Esophagus squamous epithelium (tissue), 5 donors: ENCODE results near the gene MRPL54. TPM values are rescaled to one million over a fixed set of nuclear protein-coding genes. Genes with fewer than 3 reads are reported as not detected.
"Not testable (repeated sequence)": the region's sequence is repeated elsewhere in the genome, so short reads cannot be mapped to it uniquely, and the experiment has no call there.

Experiments used
- DNase-seq: peaks from one replicate; lab custom pipeline; 2025; lab: John Stamatoyannopoulos, UW
- H3K27ac ChIP-seq, 4 donors: fragments of 200-600 bp; sonication (generic); one replicate each; pipeline ENCODE4 v1.5.1; 2016 to 2019; ENCODE audit warnings: mild to moderate bottlenecking in 1 of 4
- H3K27me3 ChIP-seq, 4 donors: fragments of 200-600 bp; sonication (generic); 1 replicate in 3 of 4; 2 replicates in 1 of 4; pipeline versions ENCODE4 v1.5.1 to v1.6.0; 2017 to 2021; ENCODE audit warnings: antibody characterized with exemption in 1 of 4
- H3K36me3 ChIP-seq, 3 donors: fragments of 200-600 bp; sonication (generic); one replicate each; pipeline ENCODE4 v1.5.1; 2016 to 2019
- H3K4me1 ChIP-seq, 3 donors: fragments of 200-600 bp; sonication (generic); one replicate each; pipeline ENCODE4 v1.5.1; 2017 to 2019
- H3K4me3 ChIP-seq, 4 donors: fragments of 200-600 bp; sonication (generic); 1 replicate in 3 of 4; 2 replicates in 1 of 4; pipeline ENCODE4 v1.5.1; 2016 to 2019; ENCODE audit warnings: mild to moderate bottlenecking in 2 of 4, moderate library complexity in 1 of 4
- H3K9me3 ChIP-seq, 3 donors: fragments of 200-600 bp; sonication (generic); one replicate each; pipeline ENCODE4 v1.5.1; 2016 to 2019
- POLR2A ChIP-seq, 4 donors: fragments of 450-650 bp; IDR thresholded peaks; one replicate each; pipeline ENCODE4 v1.6.1; 2017; ENCODE audit warnings: antibody characterized with exemption in 4 of 4, mild to moderate bottlenecking in 4 of 4, moderate library complexity in 3 of 4
- WGBS, 2 donors: methylation state at CpG; one replicate each; pipeline ENCODE4 v1.1.5; 2018; 5-methylcytosine and 5-hydroxymethylcytosine counted together
- intact Hi-C: fragments of 100-400 bp; cut with DNase I; formaldehyde crosslinking; loops from one replicate; pipeline ENCODE4 v1.15.0; 2022
- total RNA-seq, 4 donors: library from RNA; depleted of rRNA; stranded (reverse); fragments of >200 nt; gene quantifications; one replicate each; pipeline ENCODE4 v1.1.0, GENCODE V29; 2016
- TF ChIP-seq, protein P1 (sequence below), 6 experiments: fragments of 450-650 bp in 4 of 6; fragments of 200-600 bp in 2 of 6; sonication (generic) in 2 of 6; IDR thresholded peaks; one replicate each; pipeline ENCODE4 v1.5.1; 2016 to 2019; ENCODE audit warnings: antibody characterized with exemption in 6 of 6, mild to moderate bottlenecking in 4 of 6, moderate library complexity in 4 of 6
- donor health status: DM: yes; HTN: yes; CAD: no.

MRPL54 gene
- total RNA-seq, 4 donors from 2014 or later, result 50.2 to 79.9 (median 60.9) TPM

DNA sequence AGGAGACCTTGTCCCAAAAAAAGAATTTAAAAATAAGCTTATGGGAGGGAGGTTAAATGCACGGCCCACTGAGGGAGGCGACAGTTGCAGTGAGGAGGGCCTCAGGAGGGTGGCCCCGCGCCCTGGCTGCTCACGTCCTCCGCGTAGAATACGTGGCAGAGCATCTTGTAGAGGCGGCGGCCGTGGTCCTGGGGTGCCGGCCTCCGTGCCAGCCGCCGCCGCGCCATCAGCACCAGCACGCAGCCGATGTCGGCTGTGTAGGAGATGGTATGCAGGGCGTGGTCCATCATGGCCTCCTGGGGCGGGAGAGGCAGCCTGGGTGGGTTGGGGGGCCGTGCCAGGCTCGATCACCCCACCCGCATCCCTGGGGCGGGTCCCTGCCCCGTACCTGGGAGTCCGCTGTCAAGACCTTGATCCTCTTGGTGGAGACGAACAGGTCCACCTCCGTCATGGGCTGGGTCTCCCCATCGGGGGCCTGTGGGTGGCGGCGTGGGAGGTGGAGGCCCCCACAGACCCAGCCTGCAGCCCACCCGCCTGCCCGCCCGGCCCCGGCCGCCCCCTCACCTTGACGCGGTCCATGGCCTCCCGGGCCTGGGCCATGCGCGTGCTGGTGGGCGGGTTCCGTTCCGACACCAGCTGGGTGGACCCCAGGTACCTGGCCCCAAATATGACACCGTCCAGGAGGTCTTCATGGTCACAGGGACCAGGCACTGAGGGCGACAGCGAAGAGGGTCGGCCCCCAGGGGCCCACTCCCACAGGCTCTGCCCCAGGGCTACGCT lies 8.7 kb upstream of the MRPL54 start:
- Histone ChIP-seq H3K27ac (no peak overlapping the region), H3K4me3 (no peak overlapping the region), H3K4me1 (peaks cover 0 to 8% (median 3%) of the 10 kb centered on the region in 3 donors), H3K36me3 (peaks cover 22 to 76% (median 30%) of the 10 kb centered on the region in 3 donors), H3K9me3 (no peaks in the 10 kb centered on the region), H3K27me3 (no peaks in the 10 kb centered on the region)
- intact Hi-C loops, result no loop called here
- TF ChIP-seq, protein P1, sequence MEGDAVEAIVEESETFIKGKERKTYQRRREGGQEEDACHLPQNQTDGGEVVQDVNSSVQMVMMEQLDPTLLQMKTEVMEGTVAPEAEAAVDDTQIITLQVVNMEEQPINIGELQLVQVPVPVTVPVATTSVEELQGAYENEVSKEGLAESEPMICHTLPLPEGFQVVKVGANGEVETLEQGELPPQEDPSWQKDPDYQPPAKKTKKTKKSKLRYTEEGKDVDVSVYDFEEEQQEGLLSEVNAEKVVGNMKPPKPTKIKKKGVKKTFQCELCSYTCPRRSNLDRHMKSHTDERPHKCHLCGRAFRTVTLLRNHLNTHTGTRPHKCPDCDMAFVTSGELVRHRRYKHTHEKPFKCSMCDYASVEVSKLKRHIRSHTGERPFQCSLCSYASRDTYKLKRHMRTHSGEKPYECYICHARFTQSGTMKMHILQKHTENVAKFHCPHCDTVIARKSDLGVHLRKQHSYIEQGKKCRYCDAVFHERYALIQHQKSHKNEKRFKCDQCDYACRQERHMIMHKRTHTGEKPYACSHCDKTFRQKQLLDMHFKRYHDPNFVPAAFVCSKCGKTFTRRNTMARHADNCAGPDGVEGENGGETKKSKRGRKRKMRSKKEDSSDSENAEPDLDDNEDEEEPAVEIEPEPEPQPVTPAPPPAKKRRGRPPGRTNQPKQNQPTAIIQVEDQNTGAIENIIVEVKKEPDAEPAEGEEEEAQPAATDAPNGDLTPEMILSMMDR (IDR thresholded peaks at IDR 0.05), result no peak
- no peak for TF ChIP-seq POLR2A (IDR thresholded peaks at IDR 0.05)
- 95 to 97% methylated on average over 17 to 19 of the region's 51 CpGs for WGBS, 2 donors
- DNase-seq, result no peak

DNA sequence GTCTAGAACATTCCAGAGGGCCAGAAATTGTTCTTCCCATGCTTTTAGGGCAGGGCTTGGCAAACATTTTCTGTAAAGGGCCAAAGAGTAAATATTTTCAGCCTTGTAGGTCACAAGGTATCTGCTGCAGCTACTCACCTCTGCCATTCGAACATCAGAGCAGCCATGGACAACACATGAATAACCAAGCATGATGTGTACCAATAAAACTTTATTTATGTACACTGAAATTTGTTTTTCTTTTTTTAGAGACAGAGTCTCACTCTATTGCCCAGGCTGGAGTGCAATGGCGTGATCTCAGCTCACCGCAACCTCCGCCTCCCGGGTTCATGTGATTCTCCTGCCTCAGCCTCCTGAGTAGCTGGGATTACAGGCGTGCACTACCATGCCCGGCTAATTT lies 4.8 kb upstream of the MRPL54 start:
- H3K4me3 ChIP-seq, DNase-seq, H3K9me3 ChIP-seq, intact Hi-C loops, H3K27ac ChIP-seq, H3K27me3 ChIP-seq: not testable (repeated sequence)
- WGBS, 2 donors, result 89 to 97% methylated on average over 7 of the region's 7 CpGs
- peaks cover 0 to 52% (median 24%) of the 10 kb centered on the region in 3 donors for H3K36me3 ChIP-seq
- H3K4me1 ChIP-seq, result peaks cover 17 to 38% (median 27%) of the 10 kb centered on the region in 3 donors

DNA sequence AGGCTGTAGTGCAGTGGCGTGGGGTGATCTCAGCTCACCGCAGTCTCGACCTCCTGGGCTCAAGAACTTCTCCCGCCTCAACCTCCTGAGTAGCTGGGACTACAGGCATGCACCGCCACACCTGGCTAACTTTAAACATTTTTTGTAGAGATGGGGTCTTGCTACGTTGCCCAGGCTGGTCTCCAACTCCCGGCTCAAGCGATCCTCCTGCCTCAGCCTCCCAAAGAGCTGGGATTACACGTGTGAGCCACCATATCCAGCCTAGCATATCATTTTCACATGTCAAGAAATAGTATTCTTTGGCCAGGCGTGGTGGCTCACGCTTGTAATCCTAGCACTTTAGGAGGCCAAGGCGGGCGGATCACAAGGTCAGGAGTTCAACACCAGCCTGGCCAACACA lies 4.2 kb upstream of the MRPL54 start:
- H3K27ac ChIP-seq, DNase-seq, H3K4me3 ChIP-seq, H3K27me3 ChIP-seq, intact Hi-C loops, H3K9me3 ChIP-seq: not testable (repeated sequence)
- 95% methylated on average over 12 to 13 of the region's 13 CpGs for WGBS, 2 donors
- Histone ChIP-seq H3K36me3 (peaks cover 0 to 46% (median 20%) of the 10 kb centered on the region in 3 donors), H3K4me1 (peaks cover 17 to 42% (median 29%) of the 10 kb centered on the region in 3 donors)

GRCh38 chr19:3759482-3760254 lies 2.8 kb upstream of the MRPL54 start:
- peaks cover 17 to 51% (median 35%) of the 10 kb centered on the region in 3 donors for H3K4me1 ChIP-seq
- no peak for DNase-seq
- H3K27me3 ChIP-seq, result no peaks in the 10 kb centered on the region
- 72% methylated on average over 6 of the region's 19 CpGs; no CpG with 5 or more reads in 1 of the 2 donors for WGBS, 2 donors
- H3K4me3 ChIP-seq, result no peak overlapping the region
- H3K9me3 ChIP-seq, result no peaks in the 10 kb centered on the region
- H3K27ac ChIP-seq, result no peak overlapping the region
- peaks cover 0 to 34% (median 20%) of the 10 kb centered on the region in 3 donors for H3K36me3 ChIP-seq
- intact Hi-C loops, result no loop called here
- no peak for TF ChIP-seq POLR2A (IDR thresholded peaks at IDR 0.05)
- TF ChIP-seq, protein P1 (IDR thresholded peaks at IDR 0.05), result no peak

DNA sequence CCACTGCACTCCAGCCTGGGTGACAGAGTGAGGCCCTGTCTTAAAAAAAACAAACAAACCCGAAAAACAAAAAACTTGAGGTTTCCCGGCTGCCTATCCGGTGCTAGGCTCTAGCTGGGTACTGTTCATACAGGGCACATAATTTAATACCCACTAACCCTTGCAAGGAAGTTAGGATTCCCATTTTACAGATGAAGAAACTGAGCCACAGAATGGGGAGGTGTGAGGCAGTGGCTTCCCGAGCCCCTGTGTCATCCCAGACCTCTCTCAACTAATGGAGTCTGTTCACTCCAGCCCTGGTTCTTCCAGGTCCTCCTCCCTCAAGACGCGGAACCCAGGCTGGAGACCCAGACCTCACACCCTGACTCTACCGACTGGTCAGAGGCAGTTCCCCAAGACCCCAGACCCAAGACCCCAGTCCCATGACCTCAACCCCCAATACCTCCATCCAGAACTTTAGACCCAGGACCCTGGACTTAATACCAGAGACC lies 1.6 kb upstream of the MRPL54 start:
- peak overlapping the region; percentile 82 to 96 (median 88) for H3K4me3 ChIP-seq
- no peaks in the 10 kb centered on the region for H3K27me3 ChIP-seq
- no peak for DNase-seq
- peak overlapping the region; percentile 87 to 96 (median 94) for H3K27ac ChIP-seq
- H3K4me1 ChIP-seq, result peaks cover 17 to 51% (median 35%) of the 10 kb centered on the region in 3 donors
- intact Hi-C loops, result no loop called here
- WGBS, 2 donors, result 11 to 22% methylated on average over 7 of the region's 7 CpGs
- H3K9me3 ChIP-seq, result no peaks in the 10 kb centered on the region
- peaks cover 0 to 44% (median 18%) of the 10 kb centered on the region in 3 donors for H3K36me3 ChIP-seq
- no peak for TF ChIP-seq POLR2A (IDR thresholded peaks at IDR 0.05)
- TF ChIP-seq, protein P1 (IDR thresholded peaks at IDR 0.05), result no peak
